Measurements from ENCODE around the gene CLSTN2.

DNA sequence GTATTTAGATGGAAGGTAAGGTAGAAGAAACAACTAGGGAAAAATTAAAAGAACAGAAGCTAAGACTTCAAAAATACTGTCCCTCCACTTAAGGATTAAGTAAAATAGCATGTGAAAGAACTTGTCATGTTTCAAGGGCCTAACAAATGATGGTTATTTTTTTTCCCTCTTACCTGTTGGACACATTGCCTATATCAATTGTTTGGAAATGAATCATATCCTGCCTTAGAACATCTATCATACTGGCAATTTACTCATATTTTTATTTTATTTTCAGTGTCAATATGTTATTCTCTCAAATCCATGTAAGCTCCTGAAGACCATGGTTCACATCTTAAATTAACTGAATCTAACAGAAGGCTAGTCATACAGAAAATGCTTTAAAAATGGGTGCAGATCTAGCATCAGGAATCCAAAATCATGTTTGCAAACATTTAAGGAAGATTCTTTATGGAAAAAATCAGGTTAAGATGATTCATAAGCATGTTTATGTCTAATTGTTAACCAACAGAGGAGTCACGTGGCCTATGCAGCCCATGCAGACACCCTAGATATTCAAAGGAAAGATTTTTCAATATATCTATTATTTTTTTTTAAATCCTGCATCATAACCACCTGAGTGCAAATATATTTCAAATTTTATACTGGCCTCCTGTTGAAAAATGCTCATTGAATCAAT, 607.1 kb downstream of the CLSTN2 start:
- TF ChIP-seq TAF1 (conservative IDR thresholded peaks at IDR 0.05): no peak
- TF ChIP-seq CTCF (IDR thresholded peaks at IDR 0.05; ENCODE audit: low read depth, low read length, missing input control): no peak
- TF ChIP-seq EGR1 (IDR thresholded peaks at IDR 0.05; ENCODE audit: low read depth in 2 of 2): no peak
- no peak for TF ChIP-seq ATF3 (IDR thresholded peaks at IDR 0.05)
- TF ChIP-seq FOXA1 (IDR thresholded peaks at IDR 0.05): no peak
